Thyroid gland (tissue), 4 donors: ENCODE results near the gene NUP62. TPM values are rescaled to one million over a fixed set of nuclear protein-coding genes. Genes with fewer than 3 reads are reported as not detected.

Source experiments
- DNase-seq, 2 donors: peaks; one replicate each; pipeline ENCODE4 v3.0.0-alpha.2; 2019
- H3K27ac ChIP-seq, 3 donors: fragments of 200-600 bp; sonication (generic); 1 replicate in 2 of 3; 2 replicates in 1 of 3; pipeline ENCODE4 v1.5.1; 2016 to 2019; ENCODE audit warnings: mild to moderate bottlenecking in 1 of 3, moderate library complexity in 1 of 3
- H3K27me3 ChIP-seq: fragments of 200-600 bp; sonication (generic); one replicate; pipeline ENCODE4 v1.5.1; 2019
- H3K36me3 ChIP-seq, 2 donors: fragments of 200-600 bp; sonication (generic); one replicate each; pipeline ENCODE4 v1.5.1; 2016 to 2019
- H3K4me1 ChIP-seq, 2 donors: fragments of 200-600 bp; sonication (generic); one replicate each; pipeline ENCODE4 v1.5.1; 2017 to 2019
- H3K4me3 ChIP-seq, 3 donors: fragments of 200-600 bp; sonication (generic); replicated peaks in 1 of 3; 1 replicate in 2 of 3; 2 replicates in 1 of 3; pipeline ENCODE4 v1.5.1; 2016; ENCODE audit warnings: mild to moderate bottlenecking in 1 of 3
- H3K9me3 ChIP-seq: fragments of 200-600 bp; sonication (generic); one replicate; pipeline ENCODE4 v1.5.1; 2017
- POLR2A ChIP-seq, 2 donors: fragments of 450-650 bp; IDR thresholded peaks; one replicate each; pipeline ENCODE4 v1.6.1; 2017; ENCODE audit warnings: antibody characterized with exemption in 2 of 2, mild to moderate bottlenecking in 2 of 2, moderate library complexity in 1 of 2
- WGBS, 2 donors: methylation state at CpG; one replicate each; pipeline ENCODE4 v1.1.5; 2017; 5-methylcytosine and 5-hydroxymethylcytosine counted together
- intact Hi-C: fragments of 100-400 bp; cut with DNase I; formaldehyde crosslinking; loops from one replicate; pipeline ENCODE4 v1.15.1; 2023
- total RNA-seq, 4 donors: library from RNA; depleted of rRNA; stranded (reverse); fragments of >200 nt; gene quantifications; one replicate each; pipeline ENCODE4 v1.2.3, GENCODE V29; 2016
- TF ChIP-seq, protein P1 (sequence below), 6 experiments: fragments of 200-600 bp in 3 of 6; fragments of 450-650 bp in 3 of 6; sonication (generic) in 3 of 6; IDR thresholded peaks; one replicate each; pipeline ENCODE4 v1.5.1; 2016 to 2019; ENCODE audit warnings: antibody characterized with exemption in 6 of 6, mild to moderate bottlenecking in 2 of 6, inconsistent platforms in 1 of 6, moderate library complexity in 1 of 6

NUP62 gene
- total RNA-seq, 4 donors from 2014 or later: 27.5 to 32.3 (median 30.5) TPM

DNA sequence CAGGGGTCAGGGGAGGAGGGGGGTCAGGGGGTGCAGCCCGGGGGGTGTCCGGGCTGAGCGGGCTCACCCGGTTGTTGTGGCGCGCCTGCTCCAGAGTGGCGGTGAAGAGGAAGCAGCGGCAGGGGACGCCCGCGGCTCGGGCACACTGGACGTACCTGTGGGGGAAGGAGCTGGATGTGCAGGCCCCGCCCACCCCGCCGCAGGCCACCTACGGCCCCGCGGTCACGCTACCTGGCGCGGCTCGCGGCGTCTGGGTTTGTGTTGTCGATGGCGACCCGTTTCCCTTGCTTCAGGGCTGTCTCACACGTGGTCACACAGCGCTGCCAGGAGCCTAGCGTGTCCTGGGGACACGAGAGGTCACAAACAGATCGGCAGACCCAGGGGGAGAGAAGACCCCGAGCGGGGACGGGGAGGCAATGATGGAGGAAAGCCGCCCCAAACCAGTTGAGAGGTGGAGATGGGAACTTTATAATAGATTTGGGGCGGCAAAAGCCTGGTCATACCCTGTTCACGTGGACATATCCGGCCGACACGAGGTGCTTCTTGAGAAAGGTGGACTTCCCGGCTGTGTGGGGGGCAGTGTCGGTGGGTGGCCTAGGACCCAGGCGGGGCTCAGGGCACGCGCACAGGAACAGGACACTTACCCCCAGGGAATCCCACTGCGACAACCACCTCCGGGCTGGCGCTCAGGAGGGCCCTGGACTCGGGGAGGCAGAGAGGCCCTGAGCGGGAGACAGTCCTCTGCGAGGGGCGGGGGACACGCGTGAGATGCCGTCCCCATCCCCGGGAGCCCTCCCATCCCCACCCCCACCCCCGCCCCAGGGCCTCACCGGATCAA, 67.5 kb downstream of the NUP62 start:
- peak in 1 of 2 donors; percentile 33 for DNase-seq
- H3K27me3 ChIP-seq: no peaks in the 10 kb centered on the region
- no peak overlapping the region for H3K4me3 ChIP-seq
- TF ChIP-seq, protein P1, sequence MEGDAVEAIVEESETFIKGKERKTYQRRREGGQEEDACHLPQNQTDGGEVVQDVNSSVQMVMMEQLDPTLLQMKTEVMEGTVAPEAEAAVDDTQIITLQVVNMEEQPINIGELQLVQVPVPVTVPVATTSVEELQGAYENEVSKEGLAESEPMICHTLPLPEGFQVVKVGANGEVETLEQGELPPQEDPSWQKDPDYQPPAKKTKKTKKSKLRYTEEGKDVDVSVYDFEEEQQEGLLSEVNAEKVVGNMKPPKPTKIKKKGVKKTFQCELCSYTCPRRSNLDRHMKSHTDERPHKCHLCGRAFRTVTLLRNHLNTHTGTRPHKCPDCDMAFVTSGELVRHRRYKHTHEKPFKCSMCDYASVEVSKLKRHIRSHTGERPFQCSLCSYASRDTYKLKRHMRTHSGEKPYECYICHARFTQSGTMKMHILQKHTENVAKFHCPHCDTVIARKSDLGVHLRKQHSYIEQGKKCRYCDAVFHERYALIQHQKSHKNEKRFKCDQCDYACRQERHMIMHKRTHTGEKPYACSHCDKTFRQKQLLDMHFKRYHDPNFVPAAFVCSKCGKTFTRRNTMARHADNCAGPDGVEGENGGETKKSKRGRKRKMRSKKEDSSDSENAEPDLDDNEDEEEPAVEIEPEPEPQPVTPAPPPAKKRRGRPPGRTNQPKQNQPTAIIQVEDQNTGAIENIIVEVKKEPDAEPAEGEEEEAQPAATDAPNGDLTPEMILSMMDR (IDR thresholded peaks at IDR 0.05): no peak
- TF ChIP-seq POLR2A (IDR thresholded peaks at IDR 0.05): no peak
- H3K27ac ChIP-seq: no peak overlapping the region
- intact Hi-C loops: no loop called here
- H3K36me3 ChIP-seq: peaks cover 32 to 42% of the 10 kb centered on the region in 2 donors
- peaks cover 6 to 22% of the 10 kb centered on the region in 2 donors for H3K4me1 ChIP-seq
- WGBS, 2 donors: 76 to 77% methylated on average over 49 to 51 of the region's 60 CpGs
- H3K9me3 ChIP-seq: no peaks in the 10 kb centered on the region

DNA sequence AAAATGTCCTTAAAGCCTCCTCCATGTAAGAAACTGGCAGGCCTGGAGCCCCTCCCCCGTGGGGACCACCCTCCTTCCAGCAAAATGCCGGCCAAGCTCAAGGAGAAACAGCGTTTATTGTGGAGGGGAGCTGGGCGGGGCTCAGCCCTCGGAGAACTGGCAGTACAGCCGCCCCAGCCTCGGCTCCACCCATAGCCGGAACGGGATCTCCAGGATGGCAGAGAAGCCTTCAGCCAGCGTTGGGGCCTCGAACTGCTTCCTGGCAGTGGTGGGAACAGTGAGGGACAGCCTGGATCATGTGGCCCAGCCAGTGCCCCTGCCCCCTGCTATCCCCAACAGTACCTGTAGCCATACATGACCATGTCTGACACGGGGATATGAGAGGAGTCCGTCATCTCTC, 68.2 kb downstream of the NUP62 start:
- peaks cover 0 to 16% of the 10 kb centered on the region in 2 donors for H3K4me1 ChIP-seq
- no peak overlapping the region for H3K27ac ChIP-seq
- intact Hi-C loops: no loop called here
- peak in 1 of 2 donors; percentile 35 for DNase-seq
- peaks cover 36 to 48% of the 10 kb centered on the region in 2 donors for H3K36me3 ChIP-seq
- WGBS, 2 donors: 42 to 54% methylated on average over 2 to 13 of the region's 13 CpGs
- no peak overlapping the region for H3K4me3 ChIP-seq
- no peaks in the 10 kb centered on the region for H3K9me3 ChIP-seq
- TF ChIP-seq, protein P1 (IDR thresholded peaks at IDR 0.05): no peak
- no peak for TF ChIP-seq POLR2A (IDR thresholded peaks at IDR 0.05)
- H3K27me3 ChIP-seq: no peaks in the 10 kb centered on the region

DNA sequence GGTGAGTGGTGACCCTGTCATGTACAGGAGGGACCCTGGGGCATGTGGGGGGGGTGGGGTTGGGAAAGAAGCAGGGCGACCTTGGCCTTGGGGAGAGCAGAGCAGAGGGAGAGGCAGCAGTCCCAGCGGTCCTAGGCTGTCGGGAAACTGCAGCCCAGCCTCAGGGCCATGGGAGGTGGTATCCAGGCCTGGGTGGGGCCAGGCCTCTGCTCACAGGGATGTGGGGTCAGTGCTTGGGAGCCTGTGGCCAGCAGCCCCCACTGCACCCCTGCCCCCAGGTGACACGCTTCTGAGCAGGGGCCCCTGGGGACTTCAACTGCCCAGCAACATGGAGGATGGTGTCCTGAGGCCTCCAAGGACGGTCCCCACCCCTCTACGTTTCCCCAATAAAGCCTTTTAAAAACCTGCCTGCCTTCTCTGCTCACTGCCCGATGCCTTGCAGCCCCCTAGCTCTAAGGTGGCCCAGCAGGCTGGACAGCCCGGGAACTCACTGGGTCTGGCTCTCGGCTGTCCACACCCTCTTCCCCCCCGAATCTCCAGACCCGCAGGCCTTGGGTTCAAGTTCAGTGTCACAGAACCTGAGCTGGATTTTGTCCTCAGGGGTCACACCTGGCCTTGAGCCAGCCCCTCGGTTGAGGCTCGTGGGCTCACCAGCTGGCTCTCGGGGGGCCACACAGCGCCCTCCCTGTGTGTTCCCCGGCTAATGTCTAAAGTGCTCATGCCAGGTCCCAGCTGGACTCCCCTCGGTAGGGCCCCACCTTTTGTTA, 68.8 kb downstream of the NUP62 start:
- no peak for DNase-seq
- peaks cover 37 to 50% of the 10 kb centered on the region in 2 donors for H3K36me3 ChIP-seq
- no peak overlapping the region for H3K27ac ChIP-seq
- no peaks in the 10 kb centered on the region for H3K9me3 ChIP-seq
- H3K4me3 ChIP-seq: no peak overlapping the region
- 81 to 85% methylated on average over 16 to 17 of the region's 17 CpGs for WGBS, 2 donors
- peaks cover 0 to 10% of the 10 kb centered on the region in 2 donors for H3K4me1 ChIP-seq
- no peak for TF ChIP-seq POLR2A (IDR thresholded peaks at IDR 0.05)
- TF ChIP-seq, protein P1 (IDR thresholded peaks at IDR 0.05): no peak
- no peaks in the 10 kb centered on the region for H3K27me3 ChIP-seq
- intact Hi-C loops: no loop called here

DNA sequence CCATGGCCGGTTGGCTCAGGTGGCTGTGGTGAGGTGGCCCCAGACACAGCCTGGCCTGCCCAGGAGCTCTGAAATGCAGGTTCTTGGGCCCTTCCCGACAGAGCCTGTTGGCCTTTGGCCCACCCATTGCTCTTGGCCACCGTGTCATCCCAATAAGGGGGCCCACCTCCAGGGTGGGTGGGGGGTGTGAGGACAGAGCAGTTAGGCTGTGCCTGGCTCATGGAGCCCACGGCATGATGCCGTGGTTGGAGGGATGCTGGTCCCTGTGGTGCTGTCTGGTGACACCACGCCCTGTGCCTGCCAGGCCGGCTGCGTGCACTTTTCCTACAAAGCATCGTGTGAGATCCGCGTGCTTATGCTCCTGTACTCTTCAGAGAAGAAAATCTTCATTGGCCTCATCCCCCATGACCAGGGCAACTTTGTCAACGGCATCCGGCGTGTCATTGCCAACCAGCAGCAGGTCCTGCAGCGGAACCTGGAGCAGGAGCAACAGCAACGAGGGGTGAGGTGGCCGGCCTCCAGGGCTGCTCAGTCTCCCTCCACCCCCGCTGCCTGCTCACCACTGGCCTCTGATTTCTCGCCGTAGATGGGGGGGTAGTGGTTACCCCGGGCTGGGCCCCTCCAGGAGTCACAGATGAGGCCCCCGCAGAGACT, 69.5 kb downstream of the NUP62 start:
- Histone ChIP-seq H3K4me3 (no peak overlapping the region), H3K36me3 (peaks cover 44 to 56% of the 10 kb centered on the region in 2 donors)
- 90 to 92% methylated on average over 16 of the region's 22 CpGs for WGBS, 2 donors

More for the DNA sequence above, 69.5 kb downstream of the NUP62 start:
- Histone ChIP-seq H3K27ac (no peak overlapping the region), H3K27me3 (no peaks in the 10 kb centered on the region), H3K4me1 (peaks cover 0 to 3% of the 10 kb centered on the region in 2 donors), H3K9me3 (no peaks in the 10 kb centered on the region)
- TF ChIP-seq POLR2A (IDR thresholded peaks at IDR 0.05): no peak
- TF ChIP-seq, protein P1 (IDR thresholded peaks at IDR 0.05): no peak
- DNase-seq: no peak
- intact Hi-C loops: loop anchor here (5.0 kb wide), 1 partner anchor 53 kb away; no protein-coding TSS in a partner anchor
